SK-N-SH treated with all-trans-retinoic acid at 6 μM for 48 hours (cell line): Measurements from ENCODE around the gene MIOX.
A peak's percentile ranks its signal among the peaks of the same experiment; 100 is the strongest.

ENCODE experiments used
- ATAC-seq: fragments of 200-7000 bp; cut with Tn5 transposase; 3 replicates; pipeline ENCODE4 v1.9.1; 2020; ENCODE audit warnings: mild to moderate bottlenecking, moderate library complexity
- ARNTL ChIP-seq: fragments of 450-650 bp; formaldehyde crosslinking; IDR thresholded peaks from 2 replicates; pipeline ENCODE4 v1.5.0; 2020; ENCODE audit warnings: low read depth, mild to moderate bottlenecking, moderate library complexity, borderline replicate concordance
- BACH2 ChIP-seq: fragments of 250-450 bp; sonication (Bioruptor Pico); IDR thresholded peaks from 2 replicates; pipeline ENCODE4 v1.9.0; 2021; ENCODE audit warnings: mild to moderate bottlenecking, borderline replicate concordance
- CREB5 ChIP-seq: fragments of 250-450 bp; sonication (Bioruptor Pico); IDR thresholded peaks from 2 replicates; pipeline ENCODE4 v1.5.1; 2020; ENCODE audit warnings: low read depth, mild to moderate bottlenecking, moderate library complexity
- CSDC2 ChIP-seq: fragments of 250-450 bp; sonication (Bioruptor Pico); IDR thresholded peaks from 2 replicates; pipeline ENCODE4 v1.5.0; 2020; ENCODE audit warnings: mild to moderate bottlenecking, moderate library complexity
- ESRRG ChIP-seq: fragments of 250-450 bp; sonication (Bioruptor Pico); IDR thresholded peaks from 2 replicates; pipeline ENCODE4 v1.6.1; 2021; ENCODE audit warnings: mild to moderate bottlenecking
- GLIS3 ChIP-seq: fragments of 250-450 bp; sonication (Bioruptor Pico); IDR thresholded peaks from 2 replicates; pipeline ENCODE4 v1.5.0; 2020; ENCODE audit warnings: mild to moderate bottlenecking, moderate library complexity
- ISL1 ChIP-seq: fragments of 250-450 bp; sonication (Bioruptor Pico); IDR thresholded peaks from 2 replicates; pipeline ENCODE4 v2.1.2; 2022; ENCODE audit warnings: mild to moderate bottlenecking, moderate library complexity
- POU6F1 ChIP-seq: fragments of 250-450 bp; sonication (Bioruptor Pico); IDR thresholded peaks from 2 replicates; pipeline ENCODE4 v1.8.0; 2021; ENCODE audit warnings: low read depth, mild to moderate bottlenecking, moderate library complexity, borderline replicate concordance
- ZFP30 ChIP-seq: fragments of 450-650 bp; formaldehyde crosslinking; IDR thresholded peaks from 2 replicates; pipeline ENCODE4 v1.5.0; 2022; ENCODE audit warnings: mild to moderate bottlenecking, moderate library complexity
- ZNF565 ChIP-seq: fragments of 450-650 bp; formaldehyde crosslinking; conservative IDR thresholded peaks from 2 replicates; pipeline ENCODE4 v1.5.0; 2020; ENCODE audit warnings: low read depth, mild to moderate bottlenecking, moderate library complexity
- TF ChIP-seq, protein P1 (sequence below): fragments of 250-450 bp; sonication (Bioruptor Pico); IDR thresholded peaks from 2 replicates; pipeline ENCODE4 v1.5.0; 2020; ENCODE audit warnings: mild to moderate bottlenecking, moderate library complexity
- TF ChIP-seq, protein P2 (sequence below): fragments of 250-450 bp; sonication (Bioruptor Pico); IDR thresholded peaks from 2 replicates; pipeline ENCODE4 v1.5.1; 2021; ENCODE audit warnings: mild to moderate bottlenecking, moderate library complexity
- TF ChIP-seq, protein P3 (sequence below): fragments of 250-450 bp; sonication (Bioruptor Pico); IDR thresholded peaks from 2 replicates; pipeline ENCODE4 v1.8.0; 2020; ENCODE audit warnings: mild to moderate bottlenecking, moderate library complexity, borderline replicate concordance

MIOX gene

DNA sequence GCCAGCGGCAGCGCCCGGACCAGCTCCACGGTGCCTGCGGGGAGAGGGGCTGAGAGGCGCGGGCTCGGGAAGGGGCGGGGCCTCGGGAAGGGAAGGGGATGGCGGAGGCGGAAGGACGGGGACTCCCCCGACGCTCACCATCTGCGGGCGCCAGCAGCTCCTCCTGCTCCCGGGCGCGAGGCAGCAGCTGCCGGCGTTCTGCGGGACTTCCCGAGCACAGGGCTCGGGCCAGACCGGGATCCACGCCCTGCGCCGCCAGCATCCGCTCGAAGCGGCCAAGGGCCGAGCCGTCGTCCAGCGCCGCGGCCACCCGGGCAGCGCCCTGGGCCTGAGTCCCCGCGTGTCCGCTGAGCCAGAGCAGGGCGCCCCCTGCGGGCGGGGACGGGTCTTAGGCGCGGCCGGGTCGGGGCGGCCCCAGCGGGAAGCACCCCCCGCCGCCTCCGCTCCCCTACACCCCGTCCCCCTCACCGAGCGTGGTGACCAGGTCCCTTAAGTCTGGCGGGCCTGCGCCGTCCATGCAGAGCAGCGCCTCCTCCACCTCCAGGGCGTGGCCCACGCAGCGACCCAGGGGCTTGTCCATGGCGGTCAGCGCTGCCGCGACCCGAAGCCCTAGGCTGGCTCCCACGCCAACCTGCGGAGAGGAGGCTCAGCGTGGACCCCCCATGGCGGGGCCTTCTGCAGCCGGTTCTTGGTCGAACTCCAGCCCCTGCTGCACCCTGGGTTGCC lies 39.6 kb downstream of the MIOX start:
- TF ChIP-seq ARNTL (CRISPR knock-in tag), result no peak
- TF ChIP-seq ZNF565, result no peak
- TF ChIP-seq, protein P1, sequence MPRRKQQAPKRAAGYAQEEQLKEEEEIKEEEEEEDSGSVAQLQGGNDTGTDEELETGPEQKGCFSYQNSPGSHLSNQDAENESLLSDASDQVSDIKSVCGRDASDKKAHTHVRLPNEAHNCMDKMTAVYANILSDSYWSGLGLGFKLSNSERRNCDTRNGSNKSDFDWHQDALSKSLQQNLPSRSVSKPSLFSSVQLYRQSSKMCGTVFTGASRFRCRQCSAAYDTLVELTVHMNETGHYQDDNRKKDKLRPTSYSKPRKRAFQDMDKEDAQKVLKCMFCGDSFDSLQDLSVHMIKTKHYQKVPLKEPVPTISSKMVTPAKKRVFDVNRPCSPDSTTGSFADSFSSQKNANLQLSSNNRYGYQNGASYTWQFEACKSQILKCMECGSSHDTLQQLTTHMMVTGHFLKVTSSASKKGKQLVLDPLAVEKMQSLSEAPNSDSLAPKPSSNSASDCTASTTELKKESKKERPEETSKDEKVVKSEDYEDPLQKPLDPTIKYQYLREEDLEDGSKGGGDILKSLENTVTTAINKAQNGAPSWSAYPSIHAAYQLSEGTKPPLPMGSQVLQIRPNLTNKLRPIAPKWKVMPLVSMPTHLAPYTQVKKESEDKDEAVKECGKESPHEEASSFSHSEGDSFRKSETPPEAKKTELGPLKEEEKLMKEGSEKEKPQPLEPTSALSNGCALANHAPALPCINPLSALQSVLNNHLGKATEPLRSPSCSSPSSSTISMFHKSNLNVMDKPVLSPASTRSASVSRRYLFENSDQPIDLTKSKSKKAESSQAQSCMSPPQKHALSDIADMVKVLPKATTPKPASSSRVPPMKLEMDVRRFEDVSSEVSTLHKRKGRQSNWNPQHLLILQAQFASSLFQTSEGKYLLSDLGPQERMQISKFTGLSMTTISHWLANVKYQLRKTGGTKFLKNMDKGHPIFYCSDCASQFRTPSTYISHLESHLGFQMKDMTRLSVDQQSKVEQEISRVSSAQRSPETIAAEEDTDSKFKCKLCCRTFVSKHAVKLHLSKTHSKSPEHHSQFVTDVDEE (CRISPR knock-in tag), result no peak
- TF ChIP-seq ZFP30, result no peak
- TF ChIP-seq BACH2 (CRISPR knock-in tag), result no peak
- no peak for TF ChIP-seq CSDC2 (CRISPR knock-in tag)
- no peak for TF ChIP-seq GLIS3 (CRISPR knock-in tag)
- no peak for TF ChIP-seq ESRRG (CRISPR knock-in tag)
- TF ChIP-seq, protein P2, sequence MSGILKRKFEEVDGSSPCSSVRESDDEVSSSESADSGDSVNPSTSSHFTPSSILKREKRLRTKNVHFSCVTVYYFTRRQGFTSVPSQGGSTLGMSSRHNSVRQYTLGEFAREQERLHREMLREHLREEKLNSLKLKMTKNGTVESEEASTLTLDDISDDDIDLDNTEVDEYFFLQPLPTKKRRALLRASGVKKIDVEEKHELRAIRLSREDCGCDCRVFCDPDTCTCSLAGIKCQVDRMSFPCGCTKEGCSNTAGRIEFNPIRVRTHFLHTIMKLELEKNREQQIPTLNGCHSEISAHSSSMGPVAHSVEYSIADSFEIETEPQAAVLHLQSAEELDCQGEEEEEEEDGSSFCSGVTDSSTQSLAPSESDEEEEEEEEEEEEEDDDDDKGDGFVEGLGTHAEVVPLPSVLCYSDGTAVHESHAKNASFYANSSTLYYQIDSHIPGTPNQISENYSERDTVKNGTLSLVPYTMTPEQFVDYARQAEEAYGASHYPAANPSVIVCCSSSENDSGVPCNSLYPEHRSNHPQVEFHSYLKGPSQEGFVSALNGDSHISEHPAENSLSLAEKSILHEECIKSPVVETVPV, result no peak
- TF ChIP-seq, protein P3, sequence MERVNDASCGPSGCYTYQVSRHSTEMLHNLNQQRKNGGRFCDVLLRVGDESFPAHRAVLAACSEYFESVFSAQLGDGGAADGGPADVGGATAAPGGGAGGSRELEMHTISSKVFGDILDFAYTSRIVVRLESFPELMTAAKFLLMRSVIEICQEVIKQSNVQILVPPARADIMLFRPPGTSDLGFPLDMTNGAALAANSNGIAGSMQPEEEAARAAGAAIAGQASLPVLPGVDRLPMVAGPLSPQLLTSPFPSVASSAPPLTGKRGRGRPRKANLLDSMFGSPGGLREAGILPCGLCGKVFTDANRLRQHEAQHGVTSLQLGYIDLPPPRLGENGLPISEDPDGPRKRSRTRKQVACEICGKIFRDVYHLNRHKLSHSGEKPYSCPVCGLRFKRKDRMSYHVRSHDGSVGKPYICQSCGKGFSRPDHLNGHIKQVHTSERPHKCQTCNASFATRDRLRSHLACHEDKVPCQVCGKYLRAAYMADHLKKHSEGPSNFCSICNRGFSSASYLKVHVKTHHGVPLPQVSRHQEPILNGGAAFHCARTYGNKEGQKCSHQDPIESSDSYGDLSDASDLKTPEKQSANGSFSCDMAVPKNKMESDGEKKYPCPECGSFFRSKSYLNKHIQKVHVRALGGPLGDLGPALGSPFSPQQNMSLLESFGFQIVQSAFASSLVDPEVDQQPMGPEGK (CRISPR knock-in tag), result no peak
- peak; percentile 47 for ATAC-seq

DNA sequence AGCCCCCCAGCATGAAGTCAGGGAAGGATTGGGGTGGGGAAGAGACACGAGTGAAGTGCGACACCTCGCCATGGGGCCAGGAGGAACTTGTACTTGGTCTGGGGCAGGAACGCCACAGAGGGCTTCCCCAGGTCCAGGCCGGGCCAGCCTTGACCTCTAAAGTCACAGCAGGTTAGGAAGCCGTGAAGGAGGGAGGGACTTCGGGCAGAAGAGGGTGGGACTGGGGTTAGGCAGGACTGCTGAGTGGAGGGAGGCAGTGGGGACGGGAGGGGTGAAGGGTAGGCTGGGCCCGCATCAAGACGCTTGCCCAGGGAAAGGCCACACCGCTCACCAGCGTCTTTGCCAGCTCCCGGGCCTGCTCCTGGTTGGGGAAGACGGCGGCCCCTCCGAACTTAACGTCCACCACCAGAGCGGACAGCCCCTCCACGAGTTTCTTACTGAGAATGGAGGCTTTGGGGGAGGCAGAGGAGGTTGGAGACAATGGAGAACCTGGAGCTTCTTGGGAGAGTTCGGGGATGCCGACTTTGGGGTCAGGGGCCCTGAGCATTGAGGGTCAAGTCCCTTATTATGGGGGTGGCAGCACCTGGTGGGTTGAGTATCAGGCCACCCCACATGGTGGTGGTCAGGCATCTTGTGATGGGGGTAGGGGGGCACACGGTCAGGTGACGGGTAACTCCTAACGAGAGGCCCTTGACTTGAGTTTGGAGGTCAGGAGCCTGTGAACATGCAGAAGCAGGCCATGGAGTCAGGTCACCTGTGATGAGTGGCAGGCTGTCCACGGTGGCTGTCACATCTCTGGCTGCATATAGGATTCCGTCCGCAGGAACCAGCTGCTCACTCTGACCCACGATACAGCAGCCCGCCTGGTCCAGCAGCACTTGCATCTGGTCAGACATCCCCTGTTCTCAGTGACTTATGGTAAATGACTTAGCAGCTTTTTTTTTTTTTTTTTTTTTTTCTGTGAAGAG lies 40.5 kb downstream of the MIOX start:
- ATAC-seq, result peak; percentile 9; the same call in 2 of the 3 replicates
- TF ChIP-seq, protein P1 (CRISPR knock-in tag), result no peak
- TF ChIP-seq, protein P2, result no peak
- TF ChIP-seq ISL1 (CRISPR knock-in tag), result no peak
- TF ChIP-seq POU6F1 (CRISPR knock-in tag), result no peak
- TF ChIP-seq, protein P3 (CRISPR knock-in tag), result no peak
- no peak for TF ChIP-seq CSDC2 (CRISPR knock-in tag)
- no peak for TF ChIP-seq ZNF565
- no peak for TF ChIP-seq CREB5 (CRISPR knock-in tag)
